OCI-LY3 (cell line): ENCODE results near the gene RNF183.

Source experiments
- CTCF ChIP-seq: fragments of 200-600, 300-600 bp; sonication (generic); IDR thresholded peaks from 2 replicates; pipeline ENCODE4 v1.5.1; 2014; ENCODE audit warnings: antibody characterized with exemption, low read length, low read depth
- EZH2phosphoT487 ChIP-seq: fragments of 200-600 bp; shearing (Covaris generic); IDR thresholded peaks from 2 replicates; pipeline ENCODE4 v1.6.1; 2018; ENCODE audit warnings: antibody characterized with exemption, mixed run types, low read depth

GRCh38 chr9:113290052-113290607 is 13.0 kb downstream of the RNF183 start:
- TF ChIP-seq CTCF, result no peak
- TF ChIP-seq EZH2phosphoT487, result no peak
